Natural killer cell (primary cell): ENCODE measurements around the gene TMEM47. TPM values are rescaled to one million over a fixed set of nuclear protein-coding genes. Genes with fewer than 3 reads are reported as not detected.

Experiments
- ATAC-seq, 3 donors: fragments of 150-1000 bp in 2 of 3; fragments of 200-7000 bp in 1 of 3; cut with Tn5 transposase; 1 replicate in 1 of 3; 2 replicates in 2 of 3; pipeline ENCODE4 v1.10.0; 2021; ENCODE audit warnings: mild to moderate bottlenecking in 2 of 3, moderate library complexity in 2 of 3
- DNase-seq, 2 donors: peaks; one replicate each; pipeline versions ENCODE4 v3.0.0 to v3.0.0-alpha.2; 2013 to 2021; ENCODE audit warnings: mixed read lengths in 1 of 2
- H3K27ac ChIP-seq: one replicate; pipeline ENCODE4 v1.5.1; 2013; ENCODE audit warnings: mild to moderate bottlenecking, low read length
- H3K27me3 ChIP-seq: one replicate; pipeline ENCODE4 v1.6.1; 2013; ENCODE audit warnings: low read length; ENCODE audit not compliant: control insufficient read depth, insufficient read depth
- H3K36me3 ChIP-seq: one replicate; pipeline ENCODE4 v1.6.1; 2013; ENCODE audit warnings: low read length; ENCODE audit not compliant: control insufficient read depth, insufficient read depth
- H3K4me1 ChIP-seq: one replicate; pipeline ENCODE4 v1.6.1; 2013; ENCODE audit warnings: low read length; ENCODE audit not compliant: control insufficient read depth, insufficient read depth
- H3K4me3 ChIP-seq: one replicate; pipeline ENCODE4 v1.5.1; 2013; ENCODE audit warnings: low read length
- H3K9me3 ChIP-seq: one replicate; pipeline ENCODE4 v1.6.1; 2013; ENCODE audit warnings: low read length; ENCODE audit not compliant: control insufficient read depth, insufficient read depth
- H3K27ac Mint-ChIP-seq, 2 donors: one replicate each; pipeline ENCODE4 v1.8.0; 2022; ENCODE audit warnings: mild to moderate bottlenecking in 2 of 2, mixed read lengths in 2 of 2, moderate library complexity in 1 of 2
- H3K27me3 Mint-ChIP-seq, 2 donors: one replicate each; pipeline ENCODE4 v1.8.0; 2022; ENCODE audit warnings: low read depth in 2 of 2, mixed read lengths in 2 of 2
- H3K36me3 Mint-ChIP-seq: one replicate; pipeline ENCODE4 v1.8.0; 2022; ENCODE audit warnings: mixed read lengths
- H3K4me1 Mint-ChIP-seq, 2 donors: one replicate each; pipeline ENCODE4 v1.8.0; 2022; ENCODE audit warnings: mixed read lengths in 2 of 2
- H3K4me3 Mint-ChIP-seq: one replicate; pipeline ENCODE4 v1.8.0; 2022; ENCODE audit warnings: mild to moderate bottlenecking, moderate library complexity, mixed read lengths
- H3K9me3 Mint-ChIP-seq, 2 donors: one replicate each; pipeline ENCODE4 v1.8.0; 2022; ENCODE audit warnings: mixed read lengths in 2 of 2
- CTCF ChIP-seq: fragments of 200-600 bp; IDR thresholded peaks from one replicate; pipeline ENCODE4 v1.8.0; 2022; ENCODE audit warnings: antibody characterized with exemption
- WGBS: methylation state at CpG from one replicate; pipeline ENCODE4 v1.1.7; 2013; ENCODE audit warnings: missing lambda C conversion rate; ENCODE audit not compliant: insufficient coverage; 5-methylcytosine and 5-hydroxymethylcytosine counted together
- intact Hi-C: fragments of 100-400 bp; cut with micrococcal nuclease; formaldehyde crosslinking; loops from one replicate; pipeline ENCODE4 v1.14.2; 2022
- total RNA-seq, 4 donors: library from RNA; stranded (reverse); fragments of 120-200 nt in 1 of 4; gene quantifications; one replicate each; pipeline versions ENCODE4 v1.2.3 to v1.2.4, GENCODE V29; 2013 to 2022

The TMEM47 gene
- total RNA-seq, 3 donors from 2014 or later (not counting 1 experiment from before 2014, with no cell fraction given), result not detected

- 100% methylated on average over 2 of the region's 2 CpGs for WGBS
- Mint-ChIP-seq H3K36me3 (no peaks in the 10 kb centered on the region), H3K9me3 (no peaks in the 10 kb centered on the region), H3K27ac (no peak overlapping the region), H3K4me1 (no peaks in the 10 kb centered on the region), H3K27me3 (no peaks in the 10 kb centered on the region), H3K4me3 (no peak overlapping the region)
- Histone ChIP-seq H3K4me1 (no peaks in the 10 kb centered on the region), H3K4me3 (no peak overlapping the region), H3K9me3 (no peaks in the 10 kb centered on the region), H3K27ac (no peak overlapping the region), H3K27me3 (no peaks in the 10 kb centered on the region), H3K36me3 (no peaks in the 10 kb centered on the region)
- DNase-seq (no peak), ATAC-seq (no peak)
- intact Hi-C loops, result no loop called here
- no peak for TF ChIP-seq CTCF
Observed at GRCh38 chrX:34642849-34643248, 14.2 kb downstream of the TMEM47 start.

- no peaks in the 10 kb centered on the region for H3K36me3 ChIP-seq
- WGBS, result 100% methylated on average over 1 of the region's 1 CpG
- no peak for TF ChIP-seq CTCF
- intact Hi-C loops, result no loop called here
- H3K4me1 ChIP-seq, result no peaks in the 10 kb centered on the region
- Mint-ChIP-seq H3K27me3 (no peaks in the 10 kb centered on the region), H3K27ac (no peak overlapping the region), H3K36me3 (no peaks in the 10 kb centered on the region), H3K4me3 (no peak overlapping the region), H3K9me3 (peaks cover 2% of the 10 kb centered on the region in 2 donors), H3K4me1 (no peaks in the 10 kb centered on the region)
- DNase-seq (no peak), ATAC-seq (no peak)
- H3K27ac ChIP-seq, result no peak overlapping the region
- H3K27me3 ChIP-seq, result no peaks in the 10 kb centered on the region
- no peak overlapping the region for H3K4me3 ChIP-seq
- H3K9me3 ChIP-seq, result no peaks in the 10 kb centered on the region
Observed at GRCh38 chrX:34638116-34638515, 19.0 kb downstream of the TMEM47 start.

- ATAC-seq (no peak), DNase-seq (no peak)
- Histone ChIP-seq H3K27me3 (no peaks in the 10 kb centered on the region), H3K4me3 (no peak overlapping the region), H3K9me3 (no peaks in the 10 kb centered on the region), H3K36me3 (no peaks in the 10 kb centered on the region), H3K4me1 (no peaks in the 10 kb centered on the region), H3K27ac (no peak overlapping the region)
- no peaks in the 10 kb centered on the region for H3K4me1 Mint-ChIP-seq
- no peak overlapping the region for H3K27ac Mint-ChIP-seq
- TF ChIP-seq CTCF, result no peak
- no peaks in the 10 kb centered on the region for H3K36me3 Mint-ChIP-seq
- peaks cover 2 to 3% of the 10 kb centered on the region in 2 donors for H3K9me3 Mint-ChIP-seq
- no peaks in the 10 kb centered on the region for H3K27me3 Mint-ChIP-seq
- intact Hi-C loops, result no loop called here
- no peak overlapping the region for H3K4me3 Mint-ChIP-seq
- WGBS, result 80% methylated on average over 1 of the region's 2 CpGs
Observed at GRCh38 chrX:34634349-34634748, 22.7 kb downstream of the TMEM47 start.

GRCh38 chrX:34632384-34632783 is 24.7 kb downstream of the TMEM47 start:
- no peak overlapping the region for H3K27ac ChIP-seq
- Mint-ChIP-seq H3K27me3 (no peaks in the 10 kb centered on the region), H3K4me1 (no peaks in the 10 kb centered on the region), H3K36me3 (no peaks in the 10 kb centered on the region), H3K27ac (no peak overlapping the region), H3K4me3 (no peak overlapping the region), H3K9me3 (peaks cover 2 to 3% of the 10 kb centered on the region in 2 donors)
- no peak overlapping the region for H3K4me3 ChIP-seq
- DNase-seq (no peak), ATAC-seq (no peak)
- WGBS, result no CpG with 5 or more reads among the region's 3 CpGs
- H3K9me3 ChIP-seq, result no peaks in the 10 kb centered on the region
- intact Hi-C loops, result no loop called here
- H3K27me3 ChIP-seq, result no peaks in the 10 kb centered on the region
- H3K4me1 ChIP-seq, result no peaks in the 10 kb centered on the region
- no peak for TF ChIP-seq CTCF
- H3K36me3 ChIP-seq, result no peaks in the 10 kb centered on the region
